Measurements from ENCODE around the gene C11orf97. TPM values are rescaled to one million over a fixed set of nuclear protein-coding genes. Genes with fewer than 3 reads are reported as not detected.
A peak's percentile ranks its signal among the peaks of the same experiment; 100 is the strongest.

The C11orf97 gene
- total and polyA plus RNA-seq, 10 donors: 0.11 TPM; not detected in 9

DNA sequence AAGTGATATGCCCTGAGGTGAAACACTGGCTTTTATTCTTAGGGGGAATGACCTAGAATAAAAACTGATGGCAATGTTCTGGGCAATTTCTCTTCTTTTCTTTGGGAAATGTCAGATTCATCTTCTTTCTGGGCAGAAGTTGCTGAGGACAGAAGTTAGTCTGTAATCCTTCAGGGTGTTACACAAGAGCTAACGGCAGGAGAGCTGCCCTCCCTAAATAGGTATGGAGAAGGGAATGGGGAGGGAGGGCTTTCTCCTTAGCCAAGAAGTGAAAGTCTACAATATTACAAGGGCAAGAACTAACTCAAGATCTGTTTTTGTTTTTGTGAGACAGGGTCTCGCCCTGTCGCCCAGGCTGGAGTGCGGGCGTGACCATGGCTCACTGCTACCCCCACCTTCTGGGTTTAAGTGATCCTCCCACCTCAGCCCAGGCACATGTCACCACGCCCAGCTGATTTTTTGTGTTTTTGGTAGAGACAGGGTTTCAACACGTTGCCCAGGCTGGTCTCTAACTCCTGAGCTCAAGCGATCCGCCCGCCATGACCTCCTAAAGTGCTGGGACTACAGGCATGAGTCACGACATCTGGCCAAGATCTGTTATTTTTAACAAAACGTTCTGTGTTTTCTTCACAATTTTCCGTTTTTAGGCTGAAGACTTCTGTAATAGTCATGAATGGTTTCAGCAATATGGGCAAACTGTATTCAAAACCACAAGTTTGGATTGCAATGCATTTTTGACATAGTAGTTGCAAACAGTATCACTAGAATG, 62.1 kb downstream of the C11orf97 start:
- no peak for DNase-seq
- intact Hi-C loops (cut with DNase I; ENCODE audit: low total_unique reads): no loop called here
- Histone ChIP-seq H3K9me3 (no peaks in the 10 kb centered on the region), H3K4me1 (peaks cover 0 to 24% (median 2%) of the 10 kb centered on the region in 6 donors), H3K4me3 (peak overlapping the region in 1 of 8 donors; percentile 45), H3K36me3 (no peaks in the 10 kb centered on the region), H3K27ac (peak overlapping the region in 7 of 8 donors; percentile 31 to 84 (median 77)), H3K27me3 (replicated peaks in 1 of 7) (no peaks in the 10 kb centered on the region)
- TF ChIP-seq POLR2A (IDR thresholded peaks at IDR 0.05): no peak
- TF ChIP-seq, protein P1, sequence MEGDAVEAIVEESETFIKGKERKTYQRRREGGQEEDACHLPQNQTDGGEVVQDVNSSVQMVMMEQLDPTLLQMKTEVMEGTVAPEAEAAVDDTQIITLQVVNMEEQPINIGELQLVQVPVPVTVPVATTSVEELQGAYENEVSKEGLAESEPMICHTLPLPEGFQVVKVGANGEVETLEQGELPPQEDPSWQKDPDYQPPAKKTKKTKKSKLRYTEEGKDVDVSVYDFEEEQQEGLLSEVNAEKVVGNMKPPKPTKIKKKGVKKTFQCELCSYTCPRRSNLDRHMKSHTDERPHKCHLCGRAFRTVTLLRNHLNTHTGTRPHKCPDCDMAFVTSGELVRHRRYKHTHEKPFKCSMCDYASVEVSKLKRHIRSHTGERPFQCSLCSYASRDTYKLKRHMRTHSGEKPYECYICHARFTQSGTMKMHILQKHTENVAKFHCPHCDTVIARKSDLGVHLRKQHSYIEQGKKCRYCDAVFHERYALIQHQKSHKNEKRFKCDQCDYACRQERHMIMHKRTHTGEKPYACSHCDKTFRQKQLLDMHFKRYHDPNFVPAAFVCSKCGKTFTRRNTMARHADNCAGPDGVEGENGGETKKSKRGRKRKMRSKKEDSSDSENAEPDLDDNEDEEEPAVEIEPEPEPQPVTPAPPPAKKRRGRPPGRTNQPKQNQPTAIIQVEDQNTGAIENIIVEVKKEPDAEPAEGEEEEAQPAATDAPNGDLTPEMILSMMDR (IDR thresholded peaks at IDR 0.05 in 8 of 11, conservative IDR thresholded peaks at IDR 0.05 in 3 of 11): no peak
- no peak for TF ChIP-seq POLR2AphosphoS5 (IDR thresholded peaks at IDR 0.05)
- WGBS, 5 donors: 37 to 74% (median 66%) methylated on average over 13 of the region's 13 CpGs

DNA sequence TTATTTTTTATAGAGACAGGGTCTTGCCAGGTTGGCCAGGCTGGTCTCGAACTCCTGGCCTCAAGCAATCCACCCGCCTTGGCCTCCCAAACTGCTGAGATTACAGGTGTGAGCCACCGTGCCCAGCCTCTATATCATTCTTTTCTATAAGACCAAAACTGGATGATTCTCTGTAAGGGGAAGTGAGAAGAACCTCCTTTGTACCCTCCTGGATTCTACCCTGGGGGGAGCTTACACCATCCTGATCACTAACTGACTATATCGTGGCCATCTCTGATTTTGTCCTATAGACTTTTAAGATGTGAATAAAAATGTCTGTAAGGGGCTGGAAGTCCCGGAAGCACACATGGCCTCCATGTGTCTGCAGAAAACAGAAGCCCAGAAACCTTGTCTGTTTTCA, 64.0 kb downstream of the C11orf97 start:
- WGBS, 5 donors: 60 to 83% (median 73%) methylated on average over 5 of the region's 5 CpGs
- TF ChIP-seq, protein P1 (IDR thresholded peaks at IDR 0.05 in 8 of 11, conservative IDR thresholded peaks at IDR 0.05 in 3 of 11): no peak
- TF ChIP-seq POLR2AphosphoS5 (IDR thresholded peaks at IDR 0.05) (no peak), POLR2A (IDR thresholded peaks at IDR 0.05) (no peak)
- H3K4me3 ChIP-seq: no peak overlapping the region
- no peak for DNase-seq
- intact Hi-C loops (cut with DNase I; ENCODE audit: low total_unique reads): no loop called here
- no peaks in the 10 kb centered on the region for H3K36me3 ChIP-seq
- H3K9me3 ChIP-seq: no peaks in the 10 kb centered on the region
- peaks cover 0 to 25% (median 2%) of the 10 kb centered on the region in 6 donors for H3K4me1 ChIP-seq
- no peaks in the 10 kb centered on the region for H3K27me3 ChIP-seq (replicated peaks in 1 of 7)
- H3K27ac ChIP-seq: peak overlapping the region in 1 of 8 donors; percentile 81

DNA sequence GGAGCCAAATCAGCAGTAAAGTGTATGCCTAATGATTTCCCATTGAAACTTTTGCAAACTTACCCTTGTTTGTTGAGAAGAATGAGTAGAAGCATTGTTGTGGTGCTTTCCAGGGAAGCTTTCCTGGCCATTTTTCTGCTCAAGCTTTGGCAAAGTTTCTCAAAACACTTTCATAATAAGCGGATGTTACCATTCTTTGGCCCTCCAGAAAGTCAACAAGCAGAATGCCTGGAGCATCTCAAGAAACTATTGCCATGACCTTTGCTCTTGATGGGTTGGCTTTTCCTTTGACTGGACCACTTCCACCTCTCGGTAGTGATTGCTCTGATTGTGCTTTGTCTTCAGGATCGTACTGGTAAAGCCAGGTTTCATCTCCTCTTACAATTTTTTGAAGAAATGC, 65.6 kb downstream of the C11orf97 start:
- DNase-seq: no peak
- Histone ChIP-seq H3K4me3 (no peak overlapping the region), H3K27ac (no peak overlapping the region), H3K27me3 (replicated peaks in 1 of 7) (no peaks in the 10 kb centered on the region), H3K9me3 (no peaks in the 10 kb centered on the region), H3K4me1 (peaks cover 0 to 40% (median 2%) of the 10 kb centered on the region in 6 donors), H3K36me3 (no peaks in the 10 kb centered on the region)
- intact Hi-C loops (cut with DNase I; ENCODE audit: low total_unique reads): no loop called here
- WGBS, 5 donors: 68 to 92% (median 82%) methylated on average over 3 of the region's 3 CpGs
- TF ChIP-seq POLR2A (IDR thresholded peaks at IDR 0.05): no peak
- TF ChIP-seq, protein P1 (IDR thresholded peaks at IDR 0.05 in 8 of 11, conservative IDR thresholded peaks at IDR 0.05 in 3 of 11): no peak

Small RNAs within 50 kb of the gene (microRNA-seq; reads per million reads assigned to microRNA genes)
- 5.7 to 6.0 (median 5.8) reads per million in 3 donors for gene MIR548L

Small RNAs within 50 kb of the gene (small RNA-seq; reads per million reads assigned to genes)
- 0 to 0.14 (median 0.03) reads per million in 4 donors for gene MIR548L

Other genes with a start within 250 kb of the C11orf97 start
- gene IZUMO1R, start 207.9 kb upstream of the C11orf97 start, total RNA-seq: not detected
- not detected for gene IZUMO1R, start 207.9 kb upstream of the C11orf97 start, polyA plus RNA-seq
- gene GPR83, start 111.0 kb upstream of the C11orf97 start, total RNA-seq: under 1 TPM in 6 of 7 donors, not detected in 1; 0.09 to 0.66 (median 0.19) TPM
- gene GPR83, start 111.0 kb upstream of the C11orf97 start, polyA plus RNA-seq: under 1 TPM; 0.06 to 0.19 (median 0.15) TPM
- gene MRE11, start 18.6 kb upstream of the C11orf97 start, total RNA-seq: 10 to 100 TPM; 20.0 to 36.2 (median 29.5) TPM
- 1 to 10 TPM; 5.3 to 7.1 (median 6.7) TPM for gene MRE11, start 18.6 kb upstream of the C11orf97 start, polyA plus RNA-seq
- 10 to 100 TPM; 18.8 to 40.5 (median 24.1) TPM for gene ANKRD49, start 18.5 kb upstream of the C11orf97 start, total RNA-seq
- gene ANKRD49, start 18.5 kb upstream of the C11orf97 start, polyA plus RNA-seq: 10 to 100 TPM; 27.0 to 46.5 (median 30.6) TPM
- 10 to 100 TPM in 3 of 7 donors, 1 to 10 TPM in 4; 8.9 to 12.8 (median 10.0) TPM for gene FUT4, start 31.5 kb downstream of the C11orf97 start, total RNA-seq
- 1 to 10 TPM; 1.6 to 2.4 (median 2.0) TPM for gene FUT4, start 31.5 kb downstream of the C11orf97 start, polyA plus RNA-seq
- 10 to 100 TPM in 1 of 7 donors, 1 to 10 TPM in 6; 3.5 to 10.3 (median 4.9) TPM for gene PIWIL4, start 54.9 kb downstream of the C11orf97 start, total RNA-seq
- gene PIWIL4, start 54.9 kb downstream of the C11orf97 start, polyA plus RNA-seq: 1 to 10 TPM; 4.1 to 6.7 (median 5.5) TPM

Data from spleen (tissue), 11 donors.